PC-9 (cell line): ENCODE results near the gene RBM38.

Experiments
- EZH2 ChIP-seq: fragments of 200-600 bp; sonication (generic); IDR thresholded peaks from 2 replicates; pipeline ENCODE4 v1.8.0; 2017; ENCODE audit warnings: antibody characterized with exemption, low read depth
- TF ChIP-seq, protein P1 (sequence below): fragments of 200-600 bp; sonication (generic); conservative IDR thresholded peaks from 2 replicates; pipeline ENCODE4 v1.6.1; 2017; ENCODE audit warnings: mixed run types, antibody characterized with exemption, mild to moderate bottlenecking, moderate library complexity

DNA sequence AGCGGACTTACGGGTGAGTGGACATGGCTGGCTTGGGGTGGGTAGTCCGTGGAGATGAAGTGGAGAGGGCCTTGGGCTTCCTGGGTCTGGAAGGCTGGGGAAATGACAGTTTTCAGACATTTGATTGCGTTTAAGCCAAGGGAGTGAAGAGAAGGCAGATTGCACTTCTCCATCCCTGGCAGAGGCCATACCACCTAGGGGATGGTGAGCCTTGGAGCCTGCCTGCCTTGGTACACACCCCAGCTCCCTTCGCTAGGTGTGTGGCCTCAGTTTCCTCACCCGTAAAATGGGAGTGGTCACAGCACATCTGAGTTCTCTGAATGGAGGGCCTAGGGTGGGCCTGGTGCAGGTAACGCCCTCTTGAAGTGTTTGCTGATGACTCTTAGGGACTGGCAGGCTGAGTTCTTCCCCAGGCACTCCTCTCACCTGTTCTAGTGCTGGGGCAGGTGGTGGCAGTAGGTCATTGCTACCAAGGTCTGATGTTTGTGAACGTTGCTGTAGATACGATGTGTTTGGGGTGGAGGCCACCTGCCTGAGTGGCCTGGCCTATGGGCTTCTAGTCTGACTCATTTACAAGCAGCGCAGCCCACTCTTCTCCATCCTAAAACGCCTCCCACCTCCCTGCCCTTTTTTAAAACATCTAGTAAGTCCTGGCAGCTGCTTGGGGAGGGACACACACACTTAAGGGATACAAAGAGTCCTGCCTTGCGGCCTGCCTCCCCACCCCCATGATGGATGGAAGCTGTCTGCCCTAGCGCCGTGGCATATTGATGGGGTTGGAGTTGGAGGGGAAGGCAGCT lies 2.3 kb downstream of the RBM38 start:
- TF ChIP-seq, protein P1, sequence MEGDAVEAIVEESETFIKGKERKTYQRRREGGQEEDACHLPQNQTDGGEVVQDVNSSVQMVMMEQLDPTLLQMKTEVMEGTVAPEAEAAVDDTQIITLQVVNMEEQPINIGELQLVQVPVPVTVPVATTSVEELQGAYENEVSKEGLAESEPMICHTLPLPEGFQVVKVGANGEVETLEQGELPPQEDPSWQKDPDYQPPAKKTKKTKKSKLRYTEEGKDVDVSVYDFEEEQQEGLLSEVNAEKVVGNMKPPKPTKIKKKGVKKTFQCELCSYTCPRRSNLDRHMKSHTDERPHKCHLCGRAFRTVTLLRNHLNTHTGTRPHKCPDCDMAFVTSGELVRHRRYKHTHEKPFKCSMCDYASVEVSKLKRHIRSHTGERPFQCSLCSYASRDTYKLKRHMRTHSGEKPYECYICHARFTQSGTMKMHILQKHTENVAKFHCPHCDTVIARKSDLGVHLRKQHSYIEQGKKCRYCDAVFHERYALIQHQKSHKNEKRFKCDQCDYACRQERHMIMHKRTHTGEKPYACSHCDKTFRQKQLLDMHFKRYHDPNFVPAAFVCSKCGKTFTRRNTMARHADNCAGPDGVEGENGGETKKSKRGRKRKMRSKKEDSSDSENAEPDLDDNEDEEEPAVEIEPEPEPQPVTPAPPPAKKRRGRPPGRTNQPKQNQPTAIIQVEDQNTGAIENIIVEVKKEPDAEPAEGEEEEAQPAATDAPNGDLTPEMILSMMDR = no peak
- TF ChIP-seq EZH2 = no peak
